Activated CD4-positive, alpha-beta T cell treated with anti-CD3 and anti-CD28 coated beads, Interleukin-2, amount 50 U/mL, for 4 hours (primary cell): Measurements from ENCODE around the gene TRIM28.
"Not testable (repeated sequence)": the region's sequence is repeated elsewhere in the genome, so short reads cannot be mapped to it uniquely, and the experiment has no call there.

Source experiments
- DNase-seq, 2 experiments: peaks; one replicate each; pipeline ENCODE4 v3.0.0-alpha.2; 2020

Gene TRIM28

DNA sequence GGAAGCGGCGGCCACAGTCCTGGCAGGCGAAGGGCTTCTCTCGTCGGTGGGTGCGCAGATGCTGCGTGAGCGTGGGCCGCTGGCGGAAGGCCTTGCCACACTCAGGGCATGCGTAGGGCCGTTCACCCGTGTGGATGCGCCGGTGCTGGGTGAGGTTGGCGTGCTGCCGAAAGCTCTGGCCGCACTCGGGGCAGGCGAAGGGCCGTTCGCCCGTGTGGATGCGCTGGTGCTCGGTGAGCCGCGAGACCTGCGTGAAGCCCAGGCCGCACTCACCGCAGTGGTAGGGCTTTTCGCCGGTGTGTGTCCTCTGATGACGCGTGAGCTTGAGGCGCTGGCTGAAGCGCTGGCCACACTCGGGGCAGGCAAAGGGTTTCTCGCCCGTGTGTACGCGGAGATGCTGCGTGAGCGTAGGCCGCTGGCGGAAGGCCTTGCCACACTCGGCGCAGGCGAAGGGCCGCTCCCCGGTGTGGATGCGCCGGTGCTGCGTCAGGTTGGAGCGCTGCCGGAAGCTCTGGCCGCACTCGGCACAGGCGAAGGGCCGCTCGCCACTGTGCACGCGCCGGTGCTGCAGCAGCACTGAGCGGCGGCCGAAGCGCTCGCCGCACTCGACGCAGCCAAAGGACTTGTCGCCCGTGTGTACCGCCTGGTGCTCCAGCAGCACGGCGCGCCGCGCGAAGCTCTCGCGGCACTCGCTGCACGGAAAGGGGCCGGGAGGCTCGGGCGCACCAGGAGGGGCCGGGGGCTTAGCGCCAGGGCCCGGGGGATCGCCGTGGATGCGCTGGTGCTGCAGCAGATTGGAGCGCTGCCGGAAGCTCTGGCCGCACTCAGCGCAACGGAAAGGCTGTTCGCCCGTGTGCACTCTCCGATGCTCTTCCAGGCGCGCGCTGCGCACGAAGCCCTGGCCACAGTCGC lies 18.5 kb downstream of the TRIM28 start:
- no peak for DNase-seq

- no peak for DNase-seq
Measured at GRCh38 chr19:58563034-58563573, 19.2 kb downstream of the TRIM28 start.

DNA sequence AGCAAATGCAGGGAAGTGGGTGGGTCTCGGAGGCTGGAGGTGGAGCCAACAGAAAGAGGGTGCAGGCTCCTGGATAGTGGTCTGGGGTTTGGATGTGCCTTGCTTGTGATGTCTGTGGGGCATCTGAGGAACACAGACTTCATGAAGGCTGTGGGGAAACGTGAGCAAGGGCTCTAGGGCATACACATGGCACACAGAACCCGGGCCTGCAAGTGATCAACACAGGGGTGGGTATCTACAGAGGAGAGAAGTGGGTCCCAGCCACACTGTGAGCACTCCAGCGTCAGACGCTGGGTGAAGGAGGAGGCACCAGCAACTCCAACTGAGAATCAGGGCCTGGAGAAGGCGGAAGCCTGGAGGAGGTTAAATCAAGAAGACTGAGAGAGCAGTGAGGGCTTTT lies 20.0 kb downstream of the TRIM28 start:
- DNase-seq, result no peak

DNA sequence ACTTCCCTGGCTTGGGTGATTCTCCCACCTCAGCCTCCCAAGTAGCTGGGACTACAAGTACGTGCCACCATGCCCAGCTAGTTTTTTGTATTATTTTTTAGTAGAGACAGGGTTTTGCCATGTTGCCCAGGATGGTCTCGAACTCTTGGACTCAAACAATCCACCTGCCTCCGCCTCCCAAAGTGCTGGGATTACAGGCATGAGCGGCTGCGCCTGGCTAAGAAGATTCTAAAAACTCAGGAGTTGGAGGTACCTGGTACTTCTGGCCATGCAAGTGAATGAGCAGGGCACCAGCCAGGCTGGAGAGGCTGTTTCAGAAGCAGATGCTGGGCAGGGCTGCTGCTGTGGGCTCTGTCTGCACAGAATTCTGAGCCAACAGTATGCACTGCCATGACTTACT lies 23.1 kb downstream of the TRIM28 start:
- no peak for DNase-seq

DNA sequence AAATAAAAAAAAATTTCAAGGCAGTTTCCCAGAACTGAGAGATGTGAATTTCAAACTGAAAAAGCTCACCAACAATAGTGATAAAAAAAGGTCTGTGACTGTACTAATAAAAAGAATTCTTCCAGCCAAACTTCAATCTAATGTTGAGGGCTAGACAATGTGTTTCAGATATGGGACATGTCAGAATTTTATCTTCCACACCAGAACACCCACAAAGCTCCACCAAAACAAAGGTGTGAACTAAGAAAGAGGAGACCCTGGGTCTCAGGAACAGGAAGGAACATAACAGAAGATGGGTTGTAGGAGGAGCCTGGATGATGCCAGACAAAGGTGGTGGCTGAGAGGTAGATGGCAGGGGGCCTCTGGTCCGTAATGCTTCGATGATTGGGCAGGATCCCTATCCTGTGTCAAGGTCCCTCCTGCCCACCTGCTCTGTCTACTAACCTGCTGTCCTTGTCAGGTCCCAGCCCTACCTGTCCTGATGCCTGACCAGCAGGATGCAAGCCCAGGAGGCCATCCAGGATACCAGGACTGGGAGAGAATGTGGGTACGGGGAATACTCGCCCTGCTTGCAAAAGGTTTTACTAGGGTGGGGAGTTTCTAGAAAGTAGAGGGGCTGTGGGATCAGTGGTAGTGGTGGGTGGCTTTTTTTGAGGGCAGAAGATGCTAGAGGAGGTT lies 24.7 kb downstream of the TRIM28 start:
- DNase-seq, result no peak

DNA sequence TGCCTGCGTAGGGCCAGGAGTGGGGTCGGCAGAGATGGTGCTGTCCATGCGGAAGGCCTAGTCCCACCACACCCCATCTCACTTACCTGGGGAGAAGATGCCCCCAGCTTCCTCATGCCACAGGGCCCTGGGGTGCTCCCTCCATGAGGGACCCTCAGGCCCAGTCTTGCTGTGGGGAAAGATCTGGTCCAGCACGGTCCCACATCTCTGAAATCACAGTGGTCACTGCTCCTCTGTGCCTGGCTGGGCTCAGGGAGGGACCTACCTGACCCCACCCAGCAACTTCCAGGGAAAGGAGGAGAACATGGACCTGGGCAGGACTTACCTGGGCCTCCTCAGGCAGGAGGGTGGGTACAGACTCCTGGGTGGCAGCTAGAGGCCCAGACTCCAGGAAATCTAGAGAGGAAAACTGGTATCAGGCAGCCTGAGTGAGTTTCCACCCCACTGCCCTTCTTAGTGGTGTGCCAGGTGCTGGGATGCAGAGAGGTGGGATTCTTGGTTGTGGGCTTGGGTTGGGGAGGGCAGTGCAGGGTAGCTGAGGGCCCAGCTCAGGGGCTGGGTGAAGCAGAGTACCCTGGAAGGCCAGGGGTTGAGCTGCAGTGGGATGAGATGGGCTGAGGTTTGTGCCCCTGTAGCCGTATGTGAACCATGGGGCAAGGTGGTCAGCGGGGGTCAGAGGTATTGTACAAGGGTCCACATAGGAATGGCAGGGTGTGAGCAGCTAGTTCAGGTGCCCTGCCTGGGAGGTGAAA lies 25.5 kb downstream of the TRIM28 start:
- no peak for DNase-seq

GRCh38 chr19:58569943-58570670 lies 26.2 kb downstream of the TRIM28 start:
- no peak for DNase-seq

GRCh38 chr19:58570770-58571574 lies 27.1 kb downstream of the TRIM28 start:
- DNase-seq, result no peak

DNA sequence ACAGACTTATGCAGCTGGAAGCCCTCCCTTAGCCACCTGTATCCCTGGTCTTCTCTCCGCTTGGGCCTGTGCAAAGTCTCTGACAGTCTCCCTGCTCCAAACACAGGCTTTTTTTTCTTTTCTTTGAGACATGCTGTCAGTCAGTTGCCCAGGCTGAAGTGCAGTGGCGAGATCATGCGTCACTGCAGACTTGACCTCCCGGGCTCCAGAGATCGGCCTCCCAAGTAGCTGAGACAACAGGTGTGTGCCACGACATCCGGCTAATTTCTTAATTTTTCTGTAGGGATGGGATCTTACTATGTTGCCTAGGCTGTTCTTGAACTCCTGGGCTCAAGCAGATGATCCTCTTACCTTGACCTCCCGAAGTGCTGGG lies 27.7 kb downstream of the TRIM28 start:
- DNase-seq, result no peak

GRCh38 chr19:58572026-58572817 lies 28.4 kb downstream of the TRIM28 start:
- no peak for DNase-seq

DNA sequence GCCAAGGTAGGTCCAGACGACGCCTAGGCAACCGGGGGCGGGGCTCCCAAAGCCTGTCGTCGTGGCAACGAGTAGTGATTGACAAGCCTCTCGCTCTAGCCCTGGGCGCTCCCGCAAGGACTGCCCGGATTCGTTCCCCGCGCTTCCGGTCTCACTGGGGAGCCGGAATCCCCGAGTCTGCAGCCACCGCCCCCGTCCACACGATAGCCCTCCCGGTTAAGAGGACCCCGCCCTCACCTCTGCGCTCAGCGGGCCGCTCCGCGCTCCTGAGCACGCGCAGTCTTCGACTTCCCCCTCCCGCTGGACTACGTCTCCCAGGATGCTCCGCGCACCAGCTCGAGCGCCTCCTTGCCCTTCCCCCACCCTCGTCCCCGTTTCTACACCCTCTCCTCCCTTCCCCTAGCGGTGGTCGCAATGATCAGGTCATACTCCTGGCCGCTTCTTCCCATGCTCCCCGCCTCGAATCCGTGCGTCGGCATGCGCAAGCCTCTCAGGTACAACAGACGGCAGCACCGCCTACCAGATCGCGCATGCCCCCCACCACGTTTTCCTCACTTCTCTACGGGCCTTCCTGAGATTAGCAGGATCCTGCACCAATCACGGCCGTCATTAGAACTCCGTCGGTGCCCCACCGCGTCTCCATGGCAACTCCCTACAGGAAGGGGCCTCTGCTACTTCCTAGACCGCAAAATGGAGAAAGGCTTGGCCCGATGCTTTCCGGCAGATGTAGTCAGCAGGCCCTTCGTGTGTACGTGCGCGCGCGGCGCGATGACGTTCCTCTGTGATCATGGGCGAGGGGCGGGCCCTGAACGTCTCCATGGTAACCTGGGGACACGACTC lies 29.2 kb downstream of the TRIM28 start, which contains the start of gene MZF1:
TSS of gene MZF1 (minus strand) at position 518 of the 840 bp plus-strand sequence. CDS start 1,946 bp downstream, outside the sequence.
- peak; percentile 100 for DNase-seq

- DNase-seq, result no peak
Measured at GRCh38 chr19:58573658-58574164, 29.8 kb downstream of the TRIM28 start.

- peak; percentile 58 to 64 for DNase-seq
Measured at GRCh38 chr19:58575183-58576041, 31.5 kb downstream of the TRIM28 start.

DNA sequence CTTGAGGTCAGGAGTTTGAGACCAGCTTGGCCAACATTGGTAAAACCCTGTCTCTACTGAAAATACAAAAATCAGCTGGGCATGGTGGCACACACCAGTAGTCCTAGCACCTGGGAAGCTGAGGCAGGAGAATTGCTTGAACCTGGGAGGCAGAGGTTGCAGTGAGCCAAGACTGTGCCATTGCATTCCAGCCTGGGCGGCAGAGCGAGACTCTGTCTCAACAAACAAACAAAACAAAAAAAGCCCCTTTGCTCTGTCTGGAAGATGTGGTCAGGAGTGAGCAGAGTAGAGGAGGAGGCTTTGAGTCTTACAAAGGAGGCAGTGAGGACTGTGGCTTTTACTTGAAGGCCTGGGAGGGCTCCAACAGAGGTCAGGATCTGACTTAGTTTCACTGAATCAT lies 33.7 kb downstream of the TRIM28 start:
- DNase-seq, result not testable (repeated sequence)

DNA sequence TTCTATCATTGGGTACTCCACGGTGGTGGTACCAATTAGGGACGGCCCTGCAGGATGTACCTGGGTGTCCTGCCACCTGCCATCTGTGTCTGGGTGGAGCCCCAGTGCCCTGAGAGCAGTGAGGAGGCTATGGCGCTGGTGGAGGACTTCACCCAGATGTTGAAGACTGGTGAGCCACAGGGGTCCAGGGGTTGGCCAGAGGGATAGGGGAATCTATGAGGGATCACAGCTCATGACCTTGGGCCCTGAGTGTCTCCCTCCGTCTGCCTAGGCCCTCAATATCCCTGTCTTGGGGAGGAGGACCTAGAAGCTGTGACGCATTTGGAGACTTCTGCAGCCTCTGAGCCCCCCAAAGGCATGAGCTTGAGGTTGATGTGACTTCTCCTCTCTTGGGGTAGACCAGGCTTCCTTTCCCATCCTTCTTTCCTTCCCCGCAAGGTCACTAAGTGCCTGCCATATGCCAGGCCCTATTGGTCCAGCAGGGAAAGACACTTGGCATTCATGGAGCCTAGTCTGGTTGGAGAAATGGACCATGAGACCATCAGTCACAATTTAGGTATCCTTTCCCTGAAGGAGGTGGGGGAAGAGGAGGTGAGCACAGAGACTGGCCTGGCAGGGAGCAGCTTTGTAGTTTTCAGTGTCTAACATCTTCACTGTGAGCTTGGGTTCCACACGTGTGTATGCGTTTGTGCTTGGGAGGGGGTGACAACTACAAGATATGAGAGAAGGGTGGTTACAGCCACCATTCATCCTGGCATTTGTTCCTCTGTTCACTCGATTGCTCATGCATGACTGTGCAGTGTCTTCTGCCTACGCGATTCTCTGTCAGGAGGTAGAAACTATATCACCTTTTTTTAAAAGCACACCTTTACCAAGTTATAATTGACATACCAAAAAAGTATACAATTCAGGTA lies 34.4 kb downstream of the TRIM28 start:
- DNase-seq, result no peak

- no peak for DNase-seq
Measured at GRCh38 chr19:58579473-58580142, 35.7 kb downstream of the TRIM28 start.
